MCF 10A (cell line): Measurements from ENCODE around the gene SMARCD1. TPM values are rescaled to one million over a fixed set of nuclear protein-coding genes. Genes with fewer than 3 reads are reported as not detected.

Experiments used
- BruUV-seq: library from RNA; stranded (reverse); fragments of 400-500 nt; replicated peaks from 2 replicates; lab custom pipeline; 2021; lab: Mats Ljungman, UMichigan
- CTCF ChIA-PET: fragments of 300-600 bp; sonication (Branson Sonifier 250); formaldehyde crosslinking; extraction: SDS; loops from one replicate; lab custom pipeline; 2021; ENCODE audit warnings: antibody characterized with exemption, inconsistent platforms; lab: Yijun Ruan, JAX
- POLR2A ChIA-PET: fragments of 300-600, 350-650 bp; sonication (Branson Sonifier 250); formaldehyde crosslinking; extraction: SDS; loops from one replicate; lab custom pipeline; 2020; ENCODE audit warnings: antibody characterized with exemption, inconsistent platforms; lab: Yijun Ruan, JAX
- DNase-seq: peaks from one replicate; pipeline ENCODE4 v3.0.0-alpha.2; 2018; ENCODE audit not compliant: unreplicated experiment
- H3K27ac Mint-ChIP-seq: one replicate; pipeline ENCODE4 v1.8.0; 2022; ENCODE audit warnings: mild to moderate bottlenecking, low read depth, mixed read lengths; ENCODE audit not compliant: unreplicated experiment
- H3K27me3 Mint-ChIP-seq: one replicate; pipeline ENCODE4 v1.8.0; 2022; ENCODE audit warnings: mixed read lengths; ENCODE audit not compliant: insufficient read depth, unreplicated experiment
- H3K36me3 Mint-ChIP-seq: one replicate; pipeline ENCODE4 v1.8.0; 2022; ENCODE audit warnings: mild to moderate bottlenecking, moderate library complexity, mixed read lengths; ENCODE audit not compliant: insufficient read depth, unreplicated experiment
- H3K4me1 Mint-ChIP-seq: one replicate; pipeline ENCODE4 v1.8.0; 2022; ENCODE audit warnings: mixed read lengths; ENCODE audit not compliant: insufficient read depth, unreplicated experiment
- H3K4me3 Mint-ChIP-seq: one replicate; pipeline ENCODE4 v1.8.0; 2022; ENCODE audit warnings: mild to moderate bottlenecking, moderate library complexity, mixed read lengths; ENCODE audit not compliant: unreplicated experiment
- H3K9me3 Mint-ChIP-seq: one replicate; pipeline ENCODE4 v1.8.0; 2022; ENCODE audit warnings: mixed read lengths; ENCODE audit not compliant: unreplicated experiment
- intact Hi-C: fragments of 100-400 bp; cut with micrococcal nuclease; formaldehyde crosslinking; loops from 2 replicates; pipeline ENCODE4 v1.14.1; 2022
- total RNA-seq: library from RNA; stranded (reverse); gene quantifications from 2 replicates; pipeline ENCODE4 v1.2.3, GENCODE V29; 2022
- TF ChIP-seq, protein P1 (sequence below): fragments of 200-600 bp; IDR thresholded peaks from one replicate; pipeline ENCODE4 v1.8.0; 2022; ENCODE audit warnings: antibody characterized with exemption, mild to moderate bottlenecking; ENCODE audit not compliant: unreplicated experiment

SMARCD1 gene
- total RNA-seq, 1 experiment from 2014 or later, result 58.7 TPM

- no peaks in the 10 kb centered on the region for H3K9me3 Mint-ChIP-seq
- TSS peak; percentile 32 for BruUV-seq
- H3K4me3 Mint-ChIP-seq, result peak overlapping the region; percentile 99
- TF ChIP-seq, protein P1, sequence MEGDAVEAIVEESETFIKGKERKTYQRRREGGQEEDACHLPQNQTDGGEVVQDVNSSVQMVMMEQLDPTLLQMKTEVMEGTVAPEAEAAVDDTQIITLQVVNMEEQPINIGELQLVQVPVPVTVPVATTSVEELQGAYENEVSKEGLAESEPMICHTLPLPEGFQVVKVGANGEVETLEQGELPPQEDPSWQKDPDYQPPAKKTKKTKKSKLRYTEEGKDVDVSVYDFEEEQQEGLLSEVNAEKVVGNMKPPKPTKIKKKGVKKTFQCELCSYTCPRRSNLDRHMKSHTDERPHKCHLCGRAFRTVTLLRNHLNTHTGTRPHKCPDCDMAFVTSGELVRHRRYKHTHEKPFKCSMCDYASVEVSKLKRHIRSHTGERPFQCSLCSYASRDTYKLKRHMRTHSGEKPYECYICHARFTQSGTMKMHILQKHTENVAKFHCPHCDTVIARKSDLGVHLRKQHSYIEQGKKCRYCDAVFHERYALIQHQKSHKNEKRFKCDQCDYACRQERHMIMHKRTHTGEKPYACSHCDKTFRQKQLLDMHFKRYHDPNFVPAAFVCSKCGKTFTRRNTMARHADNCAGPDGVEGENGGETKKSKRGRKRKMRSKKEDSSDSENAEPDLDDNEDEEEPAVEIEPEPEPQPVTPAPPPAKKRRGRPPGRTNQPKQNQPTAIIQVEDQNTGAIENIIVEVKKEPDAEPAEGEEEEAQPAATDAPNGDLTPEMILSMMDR, result no peak
- intact Hi-C loops, result loop anchor here (1.0 to 2.0 kb wide), 2 partner anchors 37 to 54 kb away; partner anchors contain the start of gene CERS5
- H3K27ac Mint-ChIP-seq, result peak overlapping the region; percentile 93
- POLR2A ChIA-PET, result interaction anchor here (0.6 to 5.0 kb wide), 44 partner anchors 9 to 1140 kb away, joined by 3 to 70 read pairs (median 6); partner anchors contain the start of genes CERS5, GPD1, LARP4 and LIMA1
- peaks cover 12% of the 10 kb centered on the region for H3K4me1 Mint-ChIP-seq
- H3K36me3 Mint-ChIP-seq, result peaks cover 23% of the 10 kb centered on the region
- H3K27me3 Mint-ChIP-seq, result no peaks in the 10 kb centered on the region
- CTCF ChIA-PET, result interaction anchor here (0.6 to 15.2 kb wide), 29 partner anchors 13 to 1784 kb away, joined by 3 to 232 read pairs (median 4); partner anchors contain the start of genes CERS5, GPD1 and SMARCD1
- no peak for DNase-seq
These were observed 27.5 kb downstream of the SMARCD1 start for GRCh38 chr12:50112456-50113218.

GRCh38 chr12:50117057-50117622 is 32.0 kb downstream of the SMARCD1 start:
- peaks cover 6% of the 10 kb centered on the region for H3K4me1 Mint-ChIP-seq
- POLR2A ChIA-PET, result interaction anchor here (0.7 to 1.2 kb wide), 2 partner anchors 12 to 21 kb away, joined by 3 read pairs; no protein-coding TSS in a partner anchor
- DNase-seq, result no peak
- no peak overlapping the region for H3K4me3 Mint-ChIP-seq
- no peak overlapping the region for H3K27ac Mint-ChIP-seq
- no TSS peak for BruUV-seq
- CTCF ChIA-PET, result interaction anchor here (0.6 to 1.1 kb wide), 2 partner anchors 29 to 30 kb away, joined by 5 read pairs; no protein-coding TSS in a partner anchor
- peaks cover 50% of the 10 kb centered on the region for H3K36me3 Mint-ChIP-seq
- intact Hi-C loops, result no loop called here
- no peaks in the 10 kb centered on the region for H3K27me3 Mint-ChIP-seq
- TF ChIP-seq, protein P1, result no peak
- H3K9me3 Mint-ChIP-seq, result no peaks in the 10 kb centered on the region

GRCh38 chr12:50119387-50119786 is 34.2 kb downstream of the SMARCD1 start:
- BruUV-seq, result no TSS peak
- H3K9me3 Mint-ChIP-seq, result no peaks in the 10 kb centered on the region
- no peak for DNase-seq
- no peaks in the 10 kb centered on the region for H3K27me3 Mint-ChIP-seq
- ChIA-PET POLR2A (no interaction called here), CTCF (interaction anchor here (0.6 to 1.8 kb wide), 4 partner anchors 8 to 156 kb away, joined by 3 to 9 read pairs (median 6); partner anchors contain the start of gene COX14)
- TF ChIP-seq, protein P1, result no peak
- peaks cover 4% of the 10 kb centered on the region for H3K4me1 Mint-ChIP-seq
- no peak overlapping the region for H3K27ac Mint-ChIP-seq
- no peak overlapping the region for H3K4me3 Mint-ChIP-seq
- intact Hi-C loops, result no loop called here
- peaks cover 70% of the 10 kb centered on the region for H3K36me3 Mint-ChIP-seq

DNA sequence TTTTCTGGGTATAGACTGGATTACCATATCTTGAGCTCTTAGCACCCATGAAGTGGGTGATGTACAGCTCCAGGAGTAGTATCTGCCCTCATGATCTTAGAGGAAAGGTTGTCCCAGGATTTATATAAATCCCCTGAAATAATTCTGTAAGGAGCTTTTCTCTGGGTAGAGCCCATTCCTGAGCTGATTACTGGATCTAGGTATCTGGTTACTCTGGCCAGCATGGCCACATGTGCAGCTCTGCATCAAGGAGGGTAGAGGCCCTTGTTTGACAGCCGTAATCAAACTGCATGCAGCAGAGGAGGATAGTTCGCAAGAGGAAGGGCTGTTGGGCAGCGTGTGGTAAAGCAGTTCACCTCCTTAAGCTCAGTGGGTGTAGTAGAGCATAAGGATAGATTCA is 35.4 kb downstream of the SMARCD1 start:
- BruUV-seq, result no TSS peak
- POLR2A ChIA-PET, result interaction anchor here (1.5 kb wide), 1 partner anchor 9 kb away, joined by 7 read pairs; no protein-coding TSS in a partner anchor
- no peaks in the 10 kb centered on the region for H3K9me3 Mint-ChIP-seq
- H3K4me3 Mint-ChIP-seq, result no peak overlapping the region
- intact Hi-C loops, result no loop called here
- H3K27ac Mint-ChIP-seq, result no peak overlapping the region
- CTCF ChIA-PET, result interaction anchor here (1.1 to 2.8 kb wide), 3 partner anchors 9 to 45 kb away, joined by 3 to 18 read pairs (median 9); partner anchors contain the start of gene COX14
- peaks cover 65% of the 10 kb centered on the region for H3K36me3 Mint-ChIP-seq
- no peak for DNase-seq
- no peaks in the 10 kb centered on the region for H3K4me1 Mint-ChIP-seq
- no peaks in the 10 kb centered on the region for H3K27me3 Mint-ChIP-seq
- TF ChIP-seq, protein P1, result no peak
